ENCODE data around the gene CD44. TPM values are rescaled to one million over a fixed set of nuclear protein-coding genes. Genes with fewer than 3 reads are reported as not detected.

Gene CD44
- total RNA-seq, 1 donor from 2014 or later = 268 TPM

GRCh38 chr11:35131094-35131493, 7.9 kb upstream of the CD44 start:
- DNase-seq (ENCODE audit: low read depth) = no peak
- no peak for TF ChIP-seq CTCF (IDR thresholded peaks at IDR 0.05; ENCODE audit: insufficient read depth, low read length, poor library complexity, severe bottlenecking)
- H3K27me3 ChIP-seq (ENCODE audit: control insufficient read depth, insufficient read depth, low read length) = no peaks in the 10 kb centered on the region
- H3K36me3 ChIP-seq (ENCODE audit: control insufficient read depth, insufficient read depth, low read length) = no peaks in the 10 kb centered on the region
- H3K4me3 ChIP-seq (ENCODE audit: low read depth, low read length) = no peak overlapping the region

- Histone ChIP-seq H3K27me3 (ENCODE audit: control insufficient read depth, insufficient read depth, low read length) (no peaks in the 10 kb centered on the region), H3K4me3 (ENCODE audit: low read depth, low read length) (no peak overlapping the region), H3K36me3 (ENCODE audit: control insufficient read depth, insufficient read depth, low read length) (no peaks in the 10 kb centered on the region)
- no peak for DNase-seq (ENCODE audit: low read depth)
- no peak for TF ChIP-seq CTCF (IDR thresholded peaks at IDR 0.05; ENCODE audit: insufficient read depth, low read length, poor library complexity, severe bottlenecking)
These were observed 7.1 kb upstream of the CD44 start for GRCh38 chr11:35131886-35132285.

- no peak for DNase-seq (ENCODE audit: low read depth)
- TF ChIP-seq CTCF (IDR thresholded peaks at IDR 0.05; ENCODE audit: insufficient read depth, low read length, poor library complexity, severe bottlenecking) = no peak
- Histone ChIP-seq H3K4me3 (ENCODE audit: low read depth, low read length) (no peak overlapping the region), H3K36me3 (ENCODE audit: control insufficient read depth, insufficient read depth, low read length) (no peaks in the 10 kb centered on the region), H3K27me3 (ENCODE audit: control insufficient read depth, insufficient read depth, low read length) (no peaks in the 10 kb centered on the region)
These were observed 5.3 kb upstream of the CD44 start for GRCh38 chr11:35133656-35134055.

GRCh38 chr11:35134403-35135148, 4.4 kb upstream of the CD44 start:
- TF ChIP-seq CTCF (IDR thresholded peaks at IDR 0.05; ENCODE audit: insufficient read depth, low read length, poor library complexity, severe bottlenecking) = no peak
- Histone ChIP-seq H3K27me3 (ENCODE audit: control insufficient read depth, insufficient read depth, low read length) (no peaks in the 10 kb centered on the region), H3K36me3 (ENCODE audit: control insufficient read depth, insufficient read depth, low read length) (no peaks in the 10 kb centered on the region), H3K4me3 (ENCODE audit: low read depth, low read length) (no peak overlapping the region)
- no peak for DNase-seq (ENCODE audit: low read depth)

GRCh38 chr11:35135222-35135621, 3.7 kb upstream of the CD44 start:
- H3K27me3 ChIP-seq (ENCODE audit: control insufficient read depth, insufficient read depth, low read length) = no peaks in the 10 kb centered on the region
- no peak for TF ChIP-seq CTCF (IDR thresholded peaks at IDR 0.05; ENCODE audit: insufficient read depth, low read length, poor library complexity, severe bottlenecking)
- no peak overlapping the region for H3K4me3 ChIP-seq (ENCODE audit: low read depth, low read length)
- DNase-seq (ENCODE audit: low read depth) = no peak
- H3K36me3 ChIP-seq (ENCODE audit: control insufficient read depth, insufficient read depth, low read length) = peaks cover 1% of the 10 kb centered on the region

GRCh38 chr11:35136311-35136710, 2.7 kb upstream of the CD44 start:
- no peak for DNase-seq (ENCODE audit: low read depth)
- no peak overlapping the region for H3K4me3 ChIP-seq (ENCODE audit: low read depth, low read length)
- no peak for TF ChIP-seq CTCF (IDR thresholded peaks at IDR 0.05; ENCODE audit: insufficient read depth, low read length, poor library complexity, severe bottlenecking)
- H3K36me3 ChIP-seq (ENCODE audit: control insufficient read depth, insufficient read depth, low read length) = peaks cover 1% of the 10 kb centered on the region
- H3K27me3 ChIP-seq (ENCODE audit: control insufficient read depth, insufficient read depth, low read length) = no peaks in the 10 kb centered on the region

Data from kidney epithelial cell (primary cell).